OCI-LY1 (cell line): ENCODE results near the gene EML6.
"Not testable (repeated sequence)": the region's sequence is repeated elsewhere in the genome, so short reads cannot be mapped to it uniquely, and the experiment has no call there.

ENCODE experiments used
- H2AFZ ChIP-seq: fragments of 200-600 bp; sonication (generic), shearing (Covaris generic); 2 replicates; pipeline ENCODE4 v1.6.0; 2014; ENCODE audit warnings: antibody characterized with exemption, mild to moderate bottlenecking, low read length
- H3F3A ChIP-seq: fragments of 200-600 bp; sonication (generic), shearing (Covaris generic); 2 replicates; pipeline ENCODE4 v1.6.0; 2014; ENCODE audit warnings: mild to moderate bottlenecking, antibody characterized with exemption, low read length, moderate library complexity; ENCODE audit not compliant: insufficient read depth
- H3K27ac ChIP-seq: fragments of 200-600 bp; sonication (generic); 2 replicates; pipeline ENCODE4 v1.5.1; 2014; ENCODE audit warnings: low read length, mixed run types, mild to moderate bottlenecking, low read depth; ENCODE audit not compliant: poor library complexity, severe bottlenecking
- H3K27me3 ChIP-seq: fragments of 200-600 bp; sonication (generic); 2 replicates; pipeline ENCODE4 v1.6.0; 2014; ENCODE audit warnings: antibody characterized with exemption, mild to moderate bottlenecking, low read length, moderate library complexity; ENCODE audit not compliant: insufficient read depth
- H3K36me3 ChIP-seq: fragments of 200-600 bp; sonication (generic); 2 replicates; pipeline ENCODE4 v1.6.1; 2014; ENCODE audit warnings: mild to moderate bottlenecking, antibody characterized with exemption, low read length, moderate library complexity, mixed read lengths; ENCODE audit not compliant: insufficient read depth
- H3K4me1 ChIP-seq: fragments of 200-600 bp; sonication (generic); 2 replicates; pipeline ENCODE4 v1.5.1; 2014; ENCODE audit warnings: mild to moderate bottlenecking, low read length, moderate library complexity; ENCODE audit not compliant: insufficient read depth, severe bottlenecking
- H3K4me2 ChIP-seq: fragments of 200-600 bp; sonication (generic), shearing (Covaris generic); 2 replicates; pipeline ENCODE4 v1.6.1; 2014; ENCODE audit warnings: low read length
- H3K4me3 ChIP-seq: fragments of 200-600 bp; sonication (generic); 2 replicates; pipeline ENCODE4 v1.5.1; 2014; ENCODE audit warnings: low read length, low read depth, mild to moderate bottlenecking, mixed read lengths; ENCODE audit not compliant: poor library complexity, severe bottlenecking
- H3K79me2 ChIP-seq: fragments of 200-600 bp; shearing (Covaris generic); 2 replicates; pipeline ENCODE4 v1.6.1; 2016; ENCODE audit warnings: mixed run types, low read length, mixed read lengths; ENCODE audit not compliant: insufficient read depth
- H3K9ac ChIP-seq: fragments of 200-600 bp; sonication (generic), shearing (Covaris generic); 2 replicates; pipeline ENCODE4 v1.6.1; 2014; ENCODE audit warnings: mild to moderate bottlenecking, low read length, mixed read lengths
- H3K9me2 ChIP-seq: fragments of 200-600 bp; sonication (generic), shearing (Covaris generic); 2 replicates; pipeline ENCODE4 v1.6.1; 2014; ENCODE audit warnings: low read depth, mild to moderate bottlenecking, low read length, mixed read lengths
- H3K9me3 ChIP-seq: fragments of 200-600 bp; shearing (Covaris generic); 2 replicates; pipeline ENCODE4 v1.6.1; 2014; ENCODE audit warnings: low read length, mixed read lengths
- H4K20me1 ChIP-seq: fragments of 200-600 bp; sonication (generic), shearing (Covaris generic); 2 replicates; pipeline ENCODE4 v1.6.0; 2016; ENCODE audit warnings: mild to moderate bottlenecking, low read length; ENCODE audit not compliant: insufficient read depth
- EZH2 ChIP-seq: fragments of 200-600 bp; sonication (generic), shearing (Covaris generic); IDR thresholded peaks from 2 replicates; pipeline ENCODE4 v1.8.0; 2017; ENCODE audit warnings: borderline replicate concordance, mixed run types, mild to moderate bottlenecking, antibody characterized with exemption, low read length, moderate library complexity, mixed read lengths
- TF ChIP-seq, protein P1 (sequence below): fragments of 200-600 bp; sonication (generic), shearing (Covaris generic); IDR thresholded peaks from 2 replicates; pipeline ENCODE4 v1.5.1; 2017; ENCODE audit warnings: mild to moderate bottlenecking, antibody characterized with exemption, low read length, moderate library complexity, mixed read lengths

The EML6 gene

DNA sequence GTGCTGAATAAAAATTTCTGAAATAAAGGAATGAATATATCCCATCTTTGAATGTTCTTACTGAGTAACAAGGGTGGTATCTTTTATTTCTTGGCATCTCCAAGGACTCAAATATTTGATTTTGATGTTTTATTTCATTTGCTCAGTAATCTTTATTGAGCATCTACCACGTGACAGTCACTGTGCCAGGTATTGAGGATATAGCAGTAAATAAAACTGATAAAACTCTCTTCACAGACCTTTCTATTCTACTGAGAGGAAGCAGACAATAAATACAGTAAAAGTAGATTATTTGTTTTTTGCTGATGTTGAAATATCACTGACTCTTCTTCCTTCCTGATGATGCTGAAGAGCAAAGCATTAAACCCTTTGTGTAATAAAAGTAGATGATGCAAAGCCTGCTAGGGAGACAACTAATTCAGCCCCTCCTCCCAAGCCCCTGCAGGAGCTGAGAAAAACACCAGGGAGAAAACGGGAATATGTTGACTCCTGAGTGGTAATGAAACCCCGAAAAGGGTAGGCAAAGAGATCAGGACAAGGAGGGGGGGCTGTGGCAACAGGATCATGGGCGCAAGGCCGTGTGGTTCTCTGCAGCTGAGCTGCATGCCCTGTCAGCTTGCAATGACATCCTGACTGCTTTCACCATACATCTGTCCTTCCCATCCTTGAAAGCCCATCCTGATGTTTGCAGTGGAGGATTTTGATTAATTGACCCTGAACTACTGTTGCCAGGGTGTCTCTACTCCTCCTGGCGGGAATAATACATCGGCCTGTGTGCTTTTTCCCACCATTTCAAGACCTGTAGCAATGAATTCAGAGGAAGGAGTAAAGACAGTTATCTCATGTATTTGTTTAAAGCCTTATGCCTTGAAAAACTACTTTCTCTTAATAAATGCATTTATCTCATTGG lies 117.4 kb downstream of the EML6 start:
- H3K4me2 ChIP-seq = no peak overlapping the region
- TF ChIP-seq EZH2 = no peak
- TF ChIP-seq, protein P1, sequence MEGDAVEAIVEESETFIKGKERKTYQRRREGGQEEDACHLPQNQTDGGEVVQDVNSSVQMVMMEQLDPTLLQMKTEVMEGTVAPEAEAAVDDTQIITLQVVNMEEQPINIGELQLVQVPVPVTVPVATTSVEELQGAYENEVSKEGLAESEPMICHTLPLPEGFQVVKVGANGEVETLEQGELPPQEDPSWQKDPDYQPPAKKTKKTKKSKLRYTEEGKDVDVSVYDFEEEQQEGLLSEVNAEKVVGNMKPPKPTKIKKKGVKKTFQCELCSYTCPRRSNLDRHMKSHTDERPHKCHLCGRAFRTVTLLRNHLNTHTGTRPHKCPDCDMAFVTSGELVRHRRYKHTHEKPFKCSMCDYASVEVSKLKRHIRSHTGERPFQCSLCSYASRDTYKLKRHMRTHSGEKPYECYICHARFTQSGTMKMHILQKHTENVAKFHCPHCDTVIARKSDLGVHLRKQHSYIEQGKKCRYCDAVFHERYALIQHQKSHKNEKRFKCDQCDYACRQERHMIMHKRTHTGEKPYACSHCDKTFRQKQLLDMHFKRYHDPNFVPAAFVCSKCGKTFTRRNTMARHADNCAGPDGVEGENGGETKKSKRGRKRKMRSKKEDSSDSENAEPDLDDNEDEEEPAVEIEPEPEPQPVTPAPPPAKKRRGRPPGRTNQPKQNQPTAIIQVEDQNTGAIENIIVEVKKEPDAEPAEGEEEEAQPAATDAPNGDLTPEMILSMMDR = no peak

DNA sequence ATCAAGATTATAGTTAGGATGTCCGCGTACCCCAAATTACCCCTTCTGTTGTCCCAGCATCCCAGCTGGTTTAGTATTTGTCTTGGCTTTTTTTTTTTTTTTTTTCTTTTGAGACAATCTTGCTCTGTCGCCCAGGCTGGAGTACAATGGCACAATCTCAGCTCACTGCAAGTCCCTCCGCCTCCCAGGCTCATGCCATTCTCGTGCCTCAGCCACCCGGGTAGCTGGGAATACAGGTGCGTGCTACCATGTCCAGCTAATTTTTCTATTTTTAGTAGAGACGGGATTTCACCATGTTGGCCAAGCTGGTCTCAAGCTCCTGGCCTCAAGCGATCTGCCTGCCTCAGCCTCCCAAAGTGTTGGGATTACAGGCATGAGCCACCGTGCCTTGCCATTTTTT lies 118.0 kb downstream of the EML6 start:
- not testable (repeated sequence) for H3K4me2 ChIP-seq, H4K20me1 ChIP-seq, H3K27me3 ChIP-seq, H3F3A ChIP-seq, H3K79me2 ChIP-seq, H3K9ac ChIP-seq, H3K9me3 ChIP-seq, H3K4me3 ChIP-seq, H3K9me2 ChIP-seq, H3K27ac ChIP-seq, H2AFZ ChIP-seq
- peaks cover 33% of the 10 kb centered on the region for H3K4me1 ChIP-seq
- peaks cover 95% of the 10 kb centered on the region for H3K36me3 ChIP-seq

More for the DNA sequence above, 117.4 kb downstream of the EML6 start:
- Histone ChIP-seq H3K9me2 (no peaks in the 10 kb centered on the region), H3F3A (no peaks in the 10 kb centered on the region), H3K27me3 (no peaks in the 10 kb centered on the region), H3K4me1 (peaks cover 40% of the 10 kb centered on the region), H3K36me3 (peaks cover 97% of the 10 kb centered on the region), H3K79me2 (no peaks in the 10 kb centered on the region), H3K4me3 (no peak overlapping the region), H3K9me3 (no peaks in the 10 kb centered on the region), H3K27ac (no peak overlapping the region), H4K20me1 (no peaks in the 10 kb centered on the region), H3K9ac (no peak overlapping the region), H2AFZ (no peak overlapping the region)

DNA sequence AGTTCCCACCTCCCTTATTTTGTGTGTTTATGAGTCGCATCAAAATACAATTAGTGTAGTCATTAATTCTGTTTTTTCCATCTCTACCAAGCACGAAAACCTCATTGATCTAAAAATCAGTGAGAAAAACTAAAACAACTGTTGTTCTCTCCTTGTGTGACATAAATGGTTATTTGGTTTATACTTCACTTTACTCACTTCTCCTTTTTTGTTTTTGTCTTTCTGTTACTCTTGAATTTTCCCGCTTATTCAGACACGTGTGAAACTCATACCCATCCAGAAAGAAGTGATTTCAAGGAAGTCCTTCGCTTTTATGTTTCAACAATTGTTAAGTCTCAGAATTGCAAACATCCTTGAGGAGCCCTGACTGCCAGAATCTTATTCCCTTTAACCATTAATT lies 121.6 kb downstream of the EML6 start:
- TF ChIP-seq, protein P1 = no peak
- no peak for TF ChIP-seq EZH2

DNA sequence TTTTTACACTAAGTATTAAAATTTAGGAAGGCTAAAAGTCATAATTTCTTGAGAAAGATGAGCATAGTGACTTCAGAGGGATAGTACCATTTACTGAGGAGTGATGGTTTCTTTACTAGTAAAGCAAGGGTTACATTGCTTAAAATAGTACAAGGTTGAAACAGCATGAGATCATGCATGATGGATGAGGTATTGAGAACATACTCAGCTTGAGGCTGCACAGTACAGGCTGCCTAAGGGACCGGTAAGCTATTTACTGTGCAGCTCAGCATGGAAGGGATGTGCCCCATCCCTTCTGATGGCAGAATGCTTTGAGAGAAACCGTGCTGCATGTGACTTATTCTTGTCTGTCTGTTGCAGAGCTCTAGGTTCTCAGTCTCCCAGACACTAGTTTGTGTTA lies 122.1 kb downstream of the EML6 start:
- Histone ChIP-seq H3K4me1 (peaks cover 13% of the 10 kb centered on the region), H2AFZ (no peak overlapping the region), H3K9ac (no peak overlapping the region), H3K36me3 (peaks cover 95% of the 10 kb centered on the region), H3K9me3 (no peaks in the 10 kb centered on the region), H3F3A (no peaks in the 10 kb centered on the region), H3K4me3 (no peak overlapping the region), H3K27me3 (no peaks in the 10 kb centered on the region), H3K27ac (no peak overlapping the region), H3K79me2 (no peaks in the 10 kb centered on the region), H4K20me1 (no peaks in the 10 kb centered on the region), H3K4me2 (no peak overlapping the region), H3K9me2 (no peaks in the 10 kb centered on the region)
- TF ChIP-seq, protein P1 = no peak
- no peak for TF ChIP-seq EZH2

More for the DNA sequence above, 121.6 kb downstream of the EML6 start:
- H3K9ac ChIP-seq = no peak overlapping the region
- H4K20me1 ChIP-seq = no peaks in the 10 kb centered on the region
- H2AFZ ChIP-seq = no peak overlapping the region
- no peaks in the 10 kb centered on the region for H3F3A ChIP-seq
- H3K9me3 ChIP-seq = no peaks in the 10 kb centered on the region
- no peak overlapping the region for H3K4me3 ChIP-seq
- H3K27me3 ChIP-seq = no peaks in the 10 kb centered on the region
- H3K4me2 ChIP-seq = no peak overlapping the region
- no peaks in the 10 kb centered on the region for H3K9me2 ChIP-seq
- H3K36me3 ChIP-seq = peaks cover 95% of the 10 kb centered on the region
- H3K79me2 ChIP-seq = no peaks in the 10 kb centered on the region
- peaks cover 13% of the 10 kb centered on the region for H3K4me1 ChIP-seq
- peak overlapping the region; percentile 47 for H3K27ac ChIP-seq
